K562 (cell line): Measurements from ENCODE around the gene ARHGAP24. TPM values are rescaled to one million over a fixed set of nuclear protein-coding genes. Genes with fewer than 3 reads are reported as not detected.

ENCODE experiments used
- ATAC-seq: fragments of 200-7000 bp; cut with Tn5 transposase; 3 replicates; pipeline ENCODE4 v1.9.1; 2020; ENCODE audit warnings: moderate library complexity
- BruUV-seq: library from RNA; stranded (reverse); fragments of 400-500 nt; replicated peaks from 2 replicates; lab custom pipeline; 2021; lab: Mats Ljungman, UMichigan
- CTCF ChIA-PET: fragments of 300-600 bp; formaldehyde crosslinking; extraction: SDS; loops from one replicate; lab custom pipeline; 2021; ENCODE audit warnings: low intra/inter-chr PET ratio; lab: Yijun Ruan, JAX
- POLR2A ChIA-PET: fragments of 300-600, 350-650 bp; sonication (Branson Sonifier 250); formaldehyde crosslinking; extraction: SDS; loops from one replicate; lab custom pipeline; 2021; ENCODE audit warnings: antibody characterized with exemption, inconsistent platforms; lab: Yijun Ruan, JAX
- DNase-seq, 4 experiments: peaks; one replicate each; pipeline versions ENCODE4 v3.0.0 to v3.0.0-alpha.2; 2011 to 2018; ENCODE audit warnings: low spot score in 3 of 4, mixed read lengths in 3 of 4; ENCODE audit errors: extremely low read depth in 1 of 4
- FAIRE-seq: peaks from 2 replicates; lab custom pipeline; 2011; peaks lifted over from hg19 to GRCh38; lab: Jason Lieb, UNC
- H2AFZ ChIP-seq: 2 replicates; pipeline ENCODE4 v1.6.0; 2011; ENCODE audit warnings: low read depth, low read length, control low read depth, inconsistent platforms
- H3K27ac ChIP-seq: fragments of 200-600 bp; 3 replicates; pipeline ENCODE4 v1.8.0; 2011; ENCODE audit warnings: low read depth, mild to moderate bottlenecking, control low read depth, inconsistent platforms, low read length, moderate library complexity, mixed read lengths; ENCODE audit errors: extremely low read depth
- H3K27me3 ChIP-seq, 2 experiments: fragments of 300-600 bp in 1 of 2; 2 replicates in 1 of 2; 3 replicates in 1 of 2; pipeline versions ENCODE4 v1.6.0 to v1.8.0; 2011; ENCODE audit warnings: inconsistent platforms in 2 of 2, low read length in 2 of 2, mild to moderate bottlenecking in 1 of 2, mixed read lengths in 1 of 2, moderate library complexity in 1 of 2; ENCODE audit not compliant: control insufficient read depth in 2 of 2, insufficient read depth in 2 of 2
- H3K36me3 ChIP-seq: fragments of 300-600 bp; 3 replicates; pipeline ENCODE4 v1.8.0; 2011; ENCODE audit warnings: mild to moderate bottlenecking, low read length, inconsistent platforms; ENCODE audit not compliant: control insufficient read depth, insufficient read depth
- H3K4me1 ChIP-seq, 2 experiments: fragments of 200-600 bp in 1 of 2; replicated peaks in 1 of 2; 2 replicates in 1 of 2; 3 replicates in 1 of 2; pipeline versions ENCODE4 v1.5.1 to v1.8.0; 2011; ENCODE audit warnings: inconsistent platforms in 2 of 2, low read length in 2 of 2, mild to moderate bottlenecking in 1 of 2, mixed read lengths in 1 of 2, moderate library complexity in 1 of 2; ENCODE audit not compliant: control insufficient read depth in 2 of 2, insufficient read depth in 2 of 2
- H3K4me2 ChIP-seq: 2 replicates; pipeline ENCODE4 v1.6.1; 2011; ENCODE audit warnings: low read length, control low read depth, inconsistent platforms, mixed read lengths; ENCODE audit not compliant: insufficient read depth
- H3K4me3 ChIP-seq: fragments of 200-600 bp; sonication (generic), shearing (Covaris generic); 2 replicates; pipeline ENCODE4 v1.5.1; 2016; ENCODE audit warnings: control low read depth, inconsistent platforms
- H3K79me2 ChIP-seq: fragments of 200-600 bp; 3 replicates; pipeline ENCODE4 v1.8.0; 2011; ENCODE audit warnings: low read length, inconsistent platforms; ENCODE audit not compliant: control insufficient read depth, insufficient read depth
- H3K9ac ChIP-seq, 2 experiments: 2 replicates each; pipeline versions ENCODE4 v1.6.0 to v1.6.1; 2011; ENCODE audit warnings: low read depth in 2 of 2, low read length in 2 of 2, control low read depth in 1 of 2, inconsistent platforms in 1 of 2, mild to moderate bottlenecking in 1 of 2, mixed read lengths in 1 of 2; ENCODE audit not compliant: insufficient read depth in 1 of 2
- H3K9me1 ChIP-seq: one replicate; pipeline ENCODE4 v1.6.0; 2011; ENCODE audit warnings: inconsistent platforms, mild to moderate bottlenecking, low read length, moderate library complexity; ENCODE audit not compliant: control insufficient read depth, insufficient read depth
- H3K9me3 ChIP-seq: replicated peaks from 2 replicates; pipeline ENCODE4 v1.5.1; 2011; ENCODE audit warnings: low read depth, low read length, inconsistent platforms; ENCODE audit not compliant: control insufficient read depth, insufficient read depth
- H4K20me1 ChIP-seq: replicated peaks from 2 replicates; pipeline ENCODE4 v1.6.1; 2011; ENCODE audit warnings: low read length, inconsistent platforms, mixed read lengths; ENCODE audit not compliant: control insufficient read depth, insufficient read depth
- ARHGAP35 ChIP-seq: fragments of 450-650 bp; IDR thresholded peaks from 2 replicates; pipeline ENCODE4 v1.6.1; 2018; ENCODE audit not compliant: partially characterized antibody
- CSDE1 ChIP-seq, 2 experiments: fragments of 450-650 bp; IDR thresholded peaks; 2 replicates each; pipeline ENCODE4 v1.6.1; 2016; ENCODE audit warnings: mild to moderate bottlenecking in 1 of 2
- FOSL1 ChIP-seq: fragments of 200-800 bp; sonication (Bioruptor generic); conservative IDR thresholded peaks from 2 replicates; pipeline ENCODE4 v1.6.1; 2016; ENCODE audit warnings: missing genetic modification characterization, missing compliant biosample characterization
- FOXA1 ChIP-seq: fragments of 450-650 bp; IDR thresholded peaks from 2 replicates; pipeline ENCODE4 v1.6.1; 2016; ENCODE audit warnings: mild to moderate bottlenecking, borderline replicate concordance
- FOXK2 ChIP-seq, 2 experiments: fragments of 450-650 bp; IDR thresholded peaks in 1 of 2; conservative IDR thresholded peaks in 1 of 2; 2 replicates each; pipeline ENCODE4 v1.6.1; 2016; ENCODE audit warnings: low read depth in 2 of 2, mild to moderate bottlenecking in 1 of 2
- HDGF ChIP-seq: fragments of 450-650 bp; IDR thresholded peaks from 2 replicates; pipeline ENCODE4 v1.6.1; 2016
- KLF6 ChIP-seq: fragments of 250-450 bp; sonication (Bioruptor Pico); IDR thresholded peaks from 2 replicates; pipeline ENCODE4 v1.4.0; 2020; ENCODE audit warnings: mild to moderate bottlenecking, moderate library complexity, borderline replicate concordance
- PBX2 ChIP-seq, 2 experiments: IDR thresholded peaks in 1 of 2; conservative IDR thresholded peaks in 1 of 2; 2 replicates each; pipeline ENCODE4 v1.6.1; 2016; ENCODE audit warnings: low read depth in 2 of 2, mild to moderate bottlenecking in 1 of 2, missing compliant biosample characterization in 1 of 2, missing genetic modification characterization in 1 of 2, moderate library complexity in 1 of 2
- SMAD1 ChIP-seq: fragments of 150-350 bp; IDR thresholded peaks from 2 replicates; pipeline ENCODE4 v1.6.1; 2014; ENCODE audit warnings: low read length, low read depth; ENCODE audit not compliant: partially characterized antibody
- SMARCB1 ChIP-seq: IDR thresholded peaks from 2 replicates; pipeline ENCODE4 v1.6.1; 2011; ENCODE audit warnings: improper control_type of control experiment, low read depth; ENCODE audit not compliant: insufficient read length
- SREBF2 ChIP-seq: sonication (generic); formaldehyde crosslinking; IDR thresholded peaks from 2 replicates; pipeline ENCODE4 v1.4.0; 2020; ENCODE audit warnings: mild to moderate bottlenecking, missing genetic modification reagents
- STAG1 ChIP-seq: sonication (generic); formaldehyde crosslinking; IDR thresholded peaks from 2 replicates; pipeline ENCODE4 v1.5.0; 2020; ENCODE audit warnings: missing genetic modification reagents, borderline replicate concordance
- TEAD1 ChIP-seq, 2 experiments: fragments of 450-650 bp in 1 of 2; sonication (generic) in 1 of 2; formaldehyde crosslinking; IDR thresholded peaks; 2 replicates each; pipeline versions ENCODE4 v1.4.0 to v1.8.0; 2020 to 2022; ENCODE audit warnings: mild to moderate bottlenecking in 2 of 2, missing genetic modification reagents in 1 of 2
- ZNF197 ChIP-seq: fragments of 200-800 bp; sonication (Bioruptor generic); IDR thresholded peaks from 2 replicates; pipeline ENCODE4 v1.6.1; 2016; ENCODE audit warnings: low read depth, missing genetic modification characterization, missing compliant biosample characterization
- ZNF551 ChIP-seq: fragments of 250-450 bp; sonication (Bioruptor Pico); IDR thresholded peaks from 2 replicates; pipeline ENCODE4 v1.5.0; 2021; ENCODE audit warnings: mild to moderate bottlenecking, moderate library complexity
- ZNF655 ChIP-seq: fragments of 250-450 bp; sonication (Bioruptor Pico); IDR thresholded peaks from 2 replicates; pipeline ENCODE4 v1.5.0; 2021
- WGBS: fragments of 100-300 bp; shearing (Covaris generic); methylation state at CpG from one replicate; pipeline ENCODE4 v1.1.6; 2016; ENCODE audit warnings: low coverage, mixed read lengths; ENCODE audit not compliant: insufficient coverage; ENCODE audit errors: missing lambda C conversion rate; 5-methylcytosine and 5-hydroxymethylcytosine counted together
- in situ Hi-C: fragments of 300-500 bp; cut with MboI; formaldehyde crosslinking; loops from 4 replicates; pipeline ENCODE4 v1.15.0; 2018; ENCODE audit warnings: inconsistent platforms, mixed read lengths
- intact Hi-C: fragments of 100-400 bp; cut with micrococcal nuclease; formaldehyde crosslinking; loops from 2 replicates; pipeline ENCODE4 v1.14.2; 2022
- polyA plus RNA-seq, 8 experiments: library from polyadenylated mRNA; depleted of rRNA in 4 of 8; stranded (reverse) in 5 of 8; unstranded in 3 of 8; fragments of >200 nt; fragmentation: Nextera tagmentation in 2 of 8; fragmentation: Illumina TruSeq in 1 of 8; extraction: Ambion mirVana in 2 of 8; extraction: Trizol in 1 of 8; gene quantifications; 2 replicates each; pipeline versions ENCODE4 v1.2.1 to v1.2.3, GENCODE V29; 2011 to 2014; ENCODE audit warnings: inconsistent platforms in 1 of 8, missing spikeins in 1 of 8
- total RNA-seq, 7 experiments: library from RNA; depleted of rRNA in 6 of 7; stranded (reverse); fragments of >200 nt in 6 of 7; fragmentation: Illumina TruSeq in 2 of 7; extraction: Trizol in 2 of 7; gene quantifications; 2 replicates each; pipeline versions ENCODE4 v1.2.1 to v1.2.3, GENCODE V29; 2011 to 2021; ENCODE audit warnings: low replicate concordance in 1 of 7

Gene ARHGAP24
- total and polyA plus RNA-seq, 9 of the 15 experiments (the other 6 are each of a cell fraction or from before 2014, with no cell fraction given): 8.0 to 22.6 (median 14.0) TPM

- CTCF ChIA-PET: no interaction called here
- no peak overlapping the region for H3K9ac ChIP-seq
- no peaks in the 10 kb centered on the region for H3K9me3 ChIP-seq
- no peak for ATAC-seq
- in situ Hi-C loops (no loop called here), intact Hi-C loops (no loop called here)
- FAIRE-seq: no peak
- H3K79me2 ChIP-seq: no peaks in the 10 kb centered on the region
- H3K9me1 ChIP-seq: no peaks in the 10 kb centered on the region
- no peak overlapping the region for H3K4me2 ChIP-seq
- BruUV-seq: no TSS peak
- H3K27ac ChIP-seq: no peak overlapping the region
- DNase-seq: no peak
- H3K4me3 ChIP-seq: no peak overlapping the region
- POLR2A ChIA-PET: no interaction called here
- WGBS: 15% methylated on average over 6 of the region's 6 CpGs
- H3K4me1 ChIP-seq: no peaks in the 10 kb centered on the region
- H3K27me3 ChIP-seq: no peaks in the 10 kb centered on the region
- no peaks in the 10 kb centered on the region for H4K20me1 ChIP-seq
- H3K36me3 ChIP-seq: no peaks in the 10 kb centered on the region
- H2AFZ ChIP-seq: no peak overlapping the region
- TF ChIP-seq ZNF655 (CRISPR knock-in tag): no peak
- TF ChIP-seq STAG1: no peak
- TF ChIP-seq ARHGAP35: no peak
- no peak for TF ChIP-seq SMARCB1
- TF ChIP-seq CSDE1 (IDR thresholded peaks at IDR 0.05): no peak
- TF ChIP-seq PBX2 (CRISPR knock-in tag; IDR thresholded peaks at IDR 0.05; ENCODE audit: low read depth): no peak
- no peak for TF ChIP-seq PBX2 (tag; conservative IDR thresholded peaks at IDR 0.05; ENCODE audit: low read depth)
- TF ChIP-seq SREBF2 (CRISPR knock-in tag): no peak
- TF ChIP-seq FOSL1: no peak
- no peak for TF ChIP-seq FOXK2 (conservative IDR thresholded peaks at IDR 0.05 in 1 of 2, IDR thresholded peaks at IDR 0.05 in 1 of 2; ENCODE audit: low read depth in 2 of 2)
- TF ChIP-seq FOXA1: no peak
- no peak for TF ChIP-seq TEAD1 (CRISPR knock-in tag; IDR thresholded peaks at IDR 0.05)
- no peak for TF ChIP-seq SMAD1
- no peak for TF ChIP-seq HDGF
- TF ChIP-seq KLF6 (CRISPR knock-in tag): no peak
- TF ChIP-seq ZNF551: no peak
- no peak for TF ChIP-seq ZNF197 (CRISPR knock-in tag)
These were observed 532.1 kb downstream of the ARHGAP24 start for GRCh38 chr4:86007042-86007441.
